Astrocyte (in vitro differentiated cells and primary cell): ENCODE results near the gene CEP95. TPM values are rescaled to one million over a fixed set of nuclear protein-coding genes. Genes with fewer than 3 reads are reported as not detected.

Source experiments
- DNase-seq: peaks from one replicate; pipeline ENCODE4 v3.0.0-alpha.2; 2010; ENCODE audit warnings: low read depth
- FAIRE-seq: peaks from 2 replicates; lab custom pipeline; 2011; peaks lifted over from hg19 to GRCh38; lab: Jason Lieb, UNC
- H2AFZ ChIP-seq: 2 replicates; pipeline ENCODE4 v1.6.0; 2012; ENCODE audit warnings: low read depth, low read length, inconsistent platforms
- H3K27ac ChIP-seq: 2 replicates; pipeline ENCODE4 v1.5.1; 2011; ENCODE audit warnings: low read depth, low read length, inconsistent platforms
- H3K27me3 ChIP-seq: 2 replicates; pipeline ENCODE4 v1.6.0; 2011; ENCODE audit warnings: low read length, inconsistent platforms; ENCODE audit not compliant: insufficient read depth
- H3K36me3 ChIP-seq: 2 replicates; pipeline ENCODE4 v1.5.1; 2011; ENCODE audit warnings: low read length, inconsistent platforms; ENCODE audit not compliant: insufficient read depth
- H3K4me1 ChIP-seq: 2 replicates; pipeline ENCODE4 v1.5.1; 2011; ENCODE audit warnings: low read length, inconsistent platforms; ENCODE audit not compliant: insufficient read depth
- H3K4me2 ChIP-seq: 2 replicates; pipeline ENCODE4 v1.6.0; 2012; ENCODE audit warnings: low read length, inconsistent platforms
- H3K4me3 ChIP-seq: 2 replicates; pipeline ENCODE4 v1.5.1; 2011; ENCODE audit warnings: low read depth, mild to moderate bottlenecking, low read length, inconsistent platforms; ENCODE audit not compliant: insufficient read depth
- H3K79me2 ChIP-seq: 2 replicates; pipeline ENCODE4 v1.6.0; 2012; ENCODE audit warnings: mild to moderate bottlenecking, low read length, inconsistent platforms; ENCODE audit not compliant: insufficient read depth
- H3K9ac ChIP-seq: 2 replicates; pipeline ENCODE4 v1.6.0; 2012; ENCODE audit warnings: mild to moderate bottlenecking, low read length, inconsistent platforms
- H3K9me3 ChIP-seq: 2 replicates; pipeline ENCODE4 v1.5.1; 2012; ENCODE audit warnings: low read depth, mild to moderate bottlenecking, low read length, inconsistent platforms; ENCODE audit not compliant: insufficient read depth
- H4K20me1 ChIP-seq: 2 replicates; pipeline ENCODE4 v1.6.0; 2012; ENCODE audit warnings: low read length, inconsistent platforms; ENCODE audit not compliant: insufficient read depth
- H3K27ac Mint-ChIP-seq: one replicate; pipeline ENCODE4 v1.8.0; 2021; ENCODE audit warnings: mild to moderate bottlenecking, mixed read lengths; ENCODE audit not compliant: unreplicated experiment
- H3K27me3 Mint-ChIP-seq: one replicate; pipeline ENCODE4 v1.8.0; 2021; ENCODE audit warnings: low read depth, mixed read lengths; ENCODE audit not compliant: unreplicated experiment
- H3K36me3 Mint-ChIP-seq: one replicate; pipeline ENCODE4 v1.8.0; 2021; ENCODE audit warnings: low read depth, mixed read lengths; ENCODE audit not compliant: unreplicated experiment
- H3K4me1 Mint-ChIP-seq: one replicate; pipeline ENCODE4 v1.8.0; 2021; ENCODE audit warnings: low read depth, mixed read lengths; ENCODE audit not compliant: unreplicated experiment
- H3K4me3 Mint-ChIP-seq: one replicate; pipeline ENCODE4 v1.8.0; 2021; ENCODE audit warnings: mild to moderate bottlenecking, moderate library complexity, mixed read lengths; ENCODE audit not compliant: unreplicated experiment
- H3K9me3 Mint-ChIP-seq: one replicate; pipeline ENCODE4 v1.8.0; 2021; ENCODE audit warnings: mild to moderate bottlenecking, mixed read lengths; ENCODE audit not compliant: unreplicated experiment
- EZH2 ChIP-seq: IDR thresholded peaks from 2 replicates; pipeline ENCODE4 v1.6.1; 2012; ENCODE audit warnings: mild to moderate bottlenecking, low read length, inconsistent platforms; ENCODE audit not compliant: insufficient read depth
- total RNA-seq: library from RNA; stranded (reverse); gene quantifications from 2 replicates; pipeline ENCODE4 v1.2.1, GENCODE V29; 2021
- TF ChIP-seq, protein P1 (sequence below): IDR thresholded peaks from 2 replicates; pipeline ENCODE4 v1.5.1; 2011; ENCODE audit warnings: low read depth, mild to moderate bottlenecking, inconsistent platforms, low read length, moderate library complexity; ENCODE audit not compliant: insufficient read depth

The CEP95 gene
- total RNA-seq, 1 donor from 2014 or later, result 35.2 TPM

DNA sequence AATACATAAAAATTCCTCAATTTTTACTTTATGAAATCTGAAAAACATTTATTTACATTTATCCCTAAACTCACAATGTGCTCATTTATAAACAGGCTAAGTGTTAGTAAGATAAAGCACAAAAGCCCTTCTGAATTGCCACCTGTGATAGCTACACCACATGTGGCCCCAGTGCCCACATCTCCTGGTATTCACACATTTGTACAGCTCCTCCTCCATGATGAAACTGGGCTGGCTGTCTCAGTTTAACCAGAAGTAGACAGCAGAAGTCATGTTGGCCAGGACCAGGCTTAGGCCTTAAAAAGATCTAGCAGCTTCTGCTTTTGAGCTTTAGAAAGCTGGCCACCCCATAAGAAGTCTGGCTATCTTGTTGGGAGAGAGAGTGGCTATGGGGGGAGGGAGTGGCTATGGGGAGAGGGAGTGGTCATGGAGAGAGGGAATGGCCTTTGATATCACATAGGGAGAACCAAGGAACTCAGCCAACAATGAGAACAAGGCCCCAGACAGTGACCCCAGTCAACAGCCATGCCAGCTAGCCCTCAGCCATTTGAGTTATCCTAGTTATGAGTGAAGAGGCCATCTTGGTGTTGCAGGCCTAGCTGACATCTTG lies 47.4 kb downstream of the CEP95 start:
- H3K4me3 ChIP-seq, result no peak overlapping the region
- peaks cover 84% of the 10 kb centered on the region for H3K36me3 ChIP-seq
- no peaks in the 10 kb centered on the region for H3K9me3 ChIP-seq
- Mint-ChIP-seq H3K27me3 (no peaks in the 10 kb centered on the region), H3K4me1 (peaks cover 2% of the 10 kb centered on the region), H3K36me3 (peaks cover 11% of the 10 kb centered on the region), H3K4me3 (no peak overlapping the region), H3K27ac (no peak overlapping the region), H3K9me3 (no peaks in the 10 kb centered on the region)
- peaks cover 49% of the 10 kb centered on the region for H3K79me2 ChIP-seq
- no peak overlapping the region for H2AFZ ChIP-seq
- DNase-seq, result no peak
- H3K4me2 ChIP-seq, result no peak overlapping the region
- no peak overlapping the region for H3K27ac ChIP-seq
- H3K27me3 ChIP-seq, result no peaks in the 10 kb centered on the region
- H3K9ac ChIP-seq, result no peak overlapping the region
- TF ChIP-seq EZH2, result no peak
- TF ChIP-seq, protein P1, sequence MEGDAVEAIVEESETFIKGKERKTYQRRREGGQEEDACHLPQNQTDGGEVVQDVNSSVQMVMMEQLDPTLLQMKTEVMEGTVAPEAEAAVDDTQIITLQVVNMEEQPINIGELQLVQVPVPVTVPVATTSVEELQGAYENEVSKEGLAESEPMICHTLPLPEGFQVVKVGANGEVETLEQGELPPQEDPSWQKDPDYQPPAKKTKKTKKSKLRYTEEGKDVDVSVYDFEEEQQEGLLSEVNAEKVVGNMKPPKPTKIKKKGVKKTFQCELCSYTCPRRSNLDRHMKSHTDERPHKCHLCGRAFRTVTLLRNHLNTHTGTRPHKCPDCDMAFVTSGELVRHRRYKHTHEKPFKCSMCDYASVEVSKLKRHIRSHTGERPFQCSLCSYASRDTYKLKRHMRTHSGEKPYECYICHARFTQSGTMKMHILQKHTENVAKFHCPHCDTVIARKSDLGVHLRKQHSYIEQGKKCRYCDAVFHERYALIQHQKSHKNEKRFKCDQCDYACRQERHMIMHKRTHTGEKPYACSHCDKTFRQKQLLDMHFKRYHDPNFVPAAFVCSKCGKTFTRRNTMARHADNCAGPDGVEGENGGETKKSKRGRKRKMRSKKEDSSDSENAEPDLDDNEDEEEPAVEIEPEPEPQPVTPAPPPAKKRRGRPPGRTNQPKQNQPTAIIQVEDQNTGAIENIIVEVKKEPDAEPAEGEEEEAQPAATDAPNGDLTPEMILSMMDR, result no peak
- H4K20me1 ChIP-seq, result peaks cover 15% of the 10 kb centered on the region
- no peak for FAIRE-seq
- no peaks in the 10 kb centered on the region for H3K4me1 ChIP-seq

- Mint-ChIP-seq H3K9me3 (no peaks in the 10 kb centered on the region), H3K4me3 (no peak overlapping the region), H3K27ac (no peak overlapping the region), H3K36me3 (peaks cover 9% of the 10 kb centered on the region), H3K4me1 (peaks cover 2% of the 10 kb centered on the region), H3K27me3 (no peaks in the 10 kb centered on the region)
- no peak overlapping the region for H3K4me3 ChIP-seq
- no peak for FAIRE-seq
- H4K20me1 ChIP-seq, result peaks cover 15% of the 10 kb centered on the region
- no peaks in the 10 kb centered on the region for H3K4me1 ChIP-seq
- H2AFZ ChIP-seq, result no peak overlapping the region
- DNase-seq, result no peak
- H3K79me2 ChIP-seq, result peaks cover 54% of the 10 kb centered on the region
- no peaks in the 10 kb centered on the region for H3K27me3 ChIP-seq
- H3K27ac ChIP-seq, result no peak overlapping the region
- TF ChIP-seq EZH2, result no peak
- TF ChIP-seq, protein P1, result no peak
- no peak overlapping the region for H3K4me2 ChIP-seq
- H3K36me3 ChIP-seq, result peaks cover 82% of the 10 kb centered on the region
- H3K9ac ChIP-seq, result no peak overlapping the region
- H3K9me3 ChIP-seq, result no peaks in the 10 kb centered on the region
Measured at GRCh38 chr17:64555281-64555680, 48.5 kb downstream of the CEP95 start.

- Histone ChIP-seq H3K79me2 (peaks cover 49% of the 10 kb centered on the region), H3K4me2 (no peak overlapping the region), H3K9ac (no peak overlapping the region), H3K27me3 (no peaks in the 10 kb centered on the region), H3K9me3 (no peaks in the 10 kb centered on the region), H3K27ac (no peak overlapping the region), H2AFZ (no peak overlapping the region), H3K4me3 (no peak overlapping the region), H3K36me3 (peaks cover 52% of the 10 kb centered on the region), H4K20me1 (peaks cover 23% of the 10 kb centered on the region), H3K4me1 (no peaks in the 10 kb centered on the region)
- TF ChIP-seq, protein P1, result no peak
- TF ChIP-seq EZH2, result no peak
- Mint-ChIP-seq H3K9me3 (no peaks in the 10 kb centered on the region), H3K4me3 (no peak overlapping the region), H3K27me3 (no peaks in the 10 kb centered on the region), H3K4me1 (peaks cover 5% of the 10 kb centered on the region), H3K27ac (no peak overlapping the region), H3K36me3 (peaks cover 5% of the 10 kb centered on the region)
- DNase-seq, result no peak
- FAIRE-seq, result no peak
Measured at GRCh38 chr17:64564098-64564497, 57.3 kb downstream of the CEP95 start.
